H9 (cell line): ENCODE measurements around the gene SYT3. TPM values are rescaled to one million over a fixed set of nuclear protein-coding genes. Genes with fewer than 3 reads are reported as not detected.

Source experiments
- DNase-seq: peaks from one replicate; pipeline ENCODE4 v3.0.0-alpha.2; 2017
- H2AFZ ChIP-seq: one replicate; pipeline ENCODE4 v1.6.1; 2013; ENCODE audit warnings: mild to moderate bottlenecking, low read length, control low read depth, moderate library complexity
- H2AK5ac ChIP-seq: 2 replicates; pipeline ENCODE4 v1.6.1; 2013; ENCODE audit warnings: low read length, control low read depth, mixed read lengths; ENCODE audit not compliant: insufficient read length
- H2BK120ac ChIP-seq: one replicate; pipeline ENCODE4 v1.6.1; 2013; ENCODE audit warnings: low read depth, mild to moderate bottlenecking, low read length, control low read depth, inconsistent platforms; ENCODE audit not compliant: poor library complexity, severe bottlenecking
- H2BK12ac ChIP-seq: 2 replicates; pipeline ENCODE4 v1.6.1; 2013; ENCODE audit warnings: low read length, control low read depth, mixed read lengths, low read depth; ENCODE audit not compliant: insufficient read length
- H2BK15ac ChIP-seq: 2 replicates; pipeline ENCODE4 v1.6.1; 2013; ENCODE audit warnings: low read depth, low read length, control low read depth
- H2BK20ac ChIP-seq: one replicate; pipeline ENCODE4 v1.6.1; 2013; ENCODE audit warnings: low read depth, mild to moderate bottlenecking, low read length, control low read depth, inconsistent platforms; ENCODE audit not compliant: poor library complexity, severe bottlenecking
- H2BK5ac ChIP-seq: 2 replicates; pipeline ENCODE4 v1.6.1; 2013; ENCODE audit warnings: low read length, control low read depth, mixed read lengths; ENCODE audit not compliant: insufficient read length
- H3K14ac ChIP-seq: 2 replicates; pipeline ENCODE4 v1.6.1; 2013; ENCODE audit warnings: low read length, control low read depth; ENCODE audit not compliant: insufficient read depth
- H3K18ac ChIP-seq: 2 replicates; pipeline ENCODE4 v1.6.1; 2013; ENCODE audit warnings: low read depth, mild to moderate bottlenecking, mixed read lengths, low read length, control low read depth; ENCODE audit not compliant: insufficient read length
- H3K23ac ChIP-seq: 2 replicates; pipeline ENCODE4 v1.6.1; 2013; ENCODE audit warnings: low read length, control low read depth, mixed read lengths, low read depth; ENCODE audit not compliant: insufficient read length
- H3K23me2 ChIP-seq: 2 replicates; pipeline ENCODE4 v1.6.1; 2013; ENCODE audit warnings: low read depth, mild to moderate bottlenecking, mixed read lengths, low read length, control low read depth; ENCODE audit not compliant: insufficient read length, poor library complexity, severe bottlenecking
- H3K27ac ChIP-seq: 2 replicates; pipeline ENCODE4 v1.5.1; 2013; ENCODE audit warnings: low read length, control low read depth, mixed read lengths, low read depth; ENCODE audit not compliant: insufficient read length
- H3K27me3 ChIP-seq: 2 replicates; pipeline ENCODE4 v1.6.1; 2013; ENCODE audit warnings: low read length, control low read depth, inconsistent platforms; ENCODE audit not compliant: insufficient read depth
- H3K4ac ChIP-seq: 2 replicates; pipeline ENCODE4 v1.6.1; 2013; ENCODE audit warnings: low read depth, mild to moderate bottlenecking, control low read depth, inconsistent platforms, low read length, moderate library complexity
- H3K4me1 ChIP-seq: 2 replicates; pipeline ENCODE4 v1.6.1; 2013; ENCODE audit warnings: low read length, control low read depth, inconsistent platforms; ENCODE audit not compliant: insufficient read depth
- H3K4me2 ChIP-seq: 2 replicates; pipeline ENCODE4 v1.6.1; 2013; ENCODE audit warnings: low read length, control low read depth, mixed read lengths; ENCODE audit not compliant: insufficient read length, insufficient read depth
- H3K56ac ChIP-seq: 2 replicates; pipeline ENCODE4 v1.6.1; 2013; ENCODE audit warnings: low read depth, mild to moderate bottlenecking, mixed read lengths, low read length, control low read depth; ENCODE audit not compliant: insufficient read length
- H3K79me1 ChIP-seq: 2 replicates; pipeline ENCODE4 v1.6.1; 2013; ENCODE audit warnings: low read depth, mild to moderate bottlenecking, moderate library complexity, low read length, control low read depth, inconsistent platforms; ENCODE audit not compliant: insufficient read depth, poor library complexity, severe bottlenecking
- H3K79me2 ChIP-seq: 2 replicates; pipeline ENCODE4 v1.6.1; 2013; ENCODE audit warnings: low read length, control low read depth, inconsistent platforms; ENCODE audit not compliant: insufficient read depth
- H3K9ac ChIP-seq: 2 replicates; pipeline ENCODE4 v1.6.1; 2013; ENCODE audit warnings: low read length, control low read depth, mixed read lengths; ENCODE audit not compliant: insufficient read length; ENCODE audit errors: extremely low read depth
- H3K9me3 ChIP-seq: one replicate; pipeline ENCODE4 v1.6.1; 2013; ENCODE audit warnings: low read depth, low read length, inconsistent platforms; ENCODE audit not compliant: control insufficient read depth
- H3T11ph ChIP-seq: one replicate; pipeline ENCODE4 v1.6.1; 2013; ENCODE audit warnings: mild to moderate bottlenecking, low read length, control low read depth, inconsistent platforms
- H4K20me1 ChIP-seq: one replicate; pipeline ENCODE4 v1.6.1; 2013; ENCODE audit not compliant: control insufficient read depth, insufficient read length, insufficient read depth
- H4K5ac ChIP-seq: 2 replicates; pipeline ENCODE4 v1.6.1; 2013; ENCODE audit warnings: low read depth, mild to moderate bottlenecking, mixed read lengths, low read length, control low read depth; ENCODE audit not compliant: insufficient read length
- H4K8ac ChIP-seq: replicated peaks from 2 replicates; pipeline ENCODE4 v1.6.1; 2013; ENCODE audit warnings: low read length, control low read depth, mixed read lengths, low read depth; ENCODE audit not compliant: insufficient read length
- H4K91ac ChIP-seq: 2 replicates; pipeline ENCODE4 v1.6.1; 2013; ENCODE audit warnings: low read depth, mild to moderate bottlenecking, moderate library complexity, mixed read lengths, low read length, control low read depth; ENCODE audit not compliant: insufficient read length
- H3K27ac Mint-ChIP-seq, 3 experiments: 2 replicates in 2 of 3; 3 replicates in 1 of 3; pipeline ENCODE4 v1.8.0; 2020 to 2021; ENCODE audit warnings: mixed read lengths in 3 of 3, mild to moderate bottlenecking in 1 of 3, moderate library complexity in 1 of 3
- H3K27me3 Mint-ChIP-seq: 2 replicates; pipeline ENCODE4 v1.8.0; 2021; ENCODE audit warnings: low read depth, mild to moderate bottlenecking, moderate library complexity, mixed read lengths
- H3K36me3 Mint-ChIP-seq, 3 experiments: 2 replicates in 2 of 3; 3 replicates in 1 of 3; pipeline ENCODE4 v1.8.0; 2020 to 2021; ENCODE audit warnings: low read depth in 3 of 3, mixed read lengths in 3 of 3; ENCODE audit not compliant: insufficient read depth in 1 of 3
- H3K4me1 Mint-ChIP-seq, 2 experiments: 2 replicates each; pipeline ENCODE4 v1.8.0; 2020; ENCODE audit warnings: mixed read lengths in 2 of 2
- H3K4me3 Mint-ChIP-seq, 2 experiments: 2 replicates in 1 of 2; 3 replicates in 1 of 2; pipeline ENCODE4 v1.8.0; 2020 to 2021; ENCODE audit warnings: mild to moderate bottlenecking in 2 of 2, mixed read lengths in 2 of 2, moderate library complexity in 1 of 2
- H3K9me3 Mint-ChIP-seq, 2 experiments: 2 replicates in 1 of 2; 3 replicates in 1 of 2; pipeline ENCODE4 v1.8.0; 2020; ENCODE audit warnings: mild to moderate bottlenecking in 2 of 2, mixed read lengths in 2 of 2, moderate library complexity in 1 of 2
- CTCF ChIP-seq: fragments of 200-600 bp; sonication (generic); conservative IDR thresholded peaks from 3 replicates; pipeline ENCODE4 v1.8.0; 2021; ENCODE audit warnings: antibody characterized with exemption, mild to moderate bottlenecking
- WGBS: extraction: QIAGEN DNeasy Blood & Tissue Kit; methylation state at CpG from one replicate; pipeline ENCODE4 v1.1.7; 2013; ENCODE audit warnings: missing lambda C conversion rate, low lambda C conversion rate, mixed read lengths; ENCODE audit not compliant: insufficient read length; ENCODE audit errors: extremely low coverage; 5-methylcytosine and 5-hydroxymethylcytosine counted together
- total RNA-seq: library from RNA; stranded (reverse); gene quantifications from 2 replicates; pipeline ENCODE4 v1.2.1, GENCODE V29; 2021

Gene SYT3
- total RNA-seq, 1 experiment from 2014 or later, result 3.1 TPM

DNA sequence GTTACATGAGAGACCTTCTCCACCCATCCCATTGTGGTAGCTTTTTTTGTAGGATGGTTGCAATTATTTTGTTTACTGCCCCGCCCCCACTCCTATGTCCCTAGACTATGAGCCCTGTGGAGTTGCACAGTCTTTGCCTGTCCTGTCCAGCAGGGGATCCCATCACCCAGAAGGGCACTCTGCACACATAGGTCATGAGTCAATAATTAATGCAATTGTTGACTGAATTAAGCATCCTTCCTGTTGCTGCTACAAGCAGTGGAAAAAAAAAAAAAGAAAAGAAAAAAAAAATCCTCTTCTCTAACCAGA lies 23.8 kb upstream of the SYT3 start:
- peak; percentile 30; the same call in 2 of the 3 replicates for TF ChIP-seq CTCF
- Histone ChIP-seq H3K23ac (no peak overlapping the region), H3K56ac (no peak overlapping the region), H3T11ph (no peak overlapping the region), H2BK120ac (no peak overlapping the region), H4K8ac (no peak overlapping the region), H2BK5ac (no peak overlapping the region), H3K4me1 (no peaks in the 10 kb centered on the region; the same call in 1 of the 2 replicates), H3K4me2 (no peak overlapping the region), H2BK12ac (no peak overlapping the region), H3K79me2 (no peaks in the 10 kb centered on the region), H2AK5ac (no peak overlapping the region), H3K27ac (no peak overlapping the region), H2BK20ac (no peak overlapping the region), H3K9me3 (no peaks in the 10 kb centered on the region), H3K79me1 (no peaks in the 10 kb centered on the region), H4K5ac (no peak overlapping the region), H3K18ac (no peak overlapping the region), H3K9ac (no peak overlapping the region), H3K14ac (no peak overlapping the region), H2AFZ (no peak overlapping the region), H3K27me3 (peaks cover 14% of the 10 kb centered on the region; the same call in 1 of the 2 replicates), H4K91ac (no peak overlapping the region), H3K23me2 (peaks cover 9% of the 10 kb centered on the region), H4K20me1 (no peaks in the 10 kb centered on the region), H3K4ac (no peak overlapping the region), H2BK15ac (no peak overlapping the region)
- Mint-ChIP-seq H3K27ac (no peak overlapping the region; a peak in 1 of 7 replicates), H3K4me3 (peak overlapping the region in 1 of 2 experiments; percentile 8; a peak in 1 of 5 replicates), H3K4me1 (peaks cover 9 to 27% of the 10 kb centered on the region in 2 experiments), H3K27me3 (peaks cover 63% of the 10 kb centered on the region), H3K36me3 (peaks cover 0 to 18% (median 2%) of the 10 kb centered on the region in 3 experiments; a peak in 4 of 7 replicates), H3K9me3 (peaks cover 0 to 7% of the 10 kb centered on the region in 2 experiments; a peak in 3 of 5 replicates)
- DNase-seq, result no peak
- no CpG with 5 or more reads among the region's 1 CpG for WGBS
